Neuronal stem cell (in vitro differentiated cells): ENCODE data around the gene RBMS3.

ENCODE experiments used
- DNase-seq: peaks from one replicate; pipeline ENCODE4 v3.0.0-alpha.2; 2013; ENCODE audit warnings: low spot score
- H2AFZ ChIP-seq: one replicate; pipeline ENCODE4 v1.6.1; 2013; ENCODE audit warnings: mild to moderate bottlenecking, low read length, inconsistent platforms
- H2AK5ac ChIP-seq: 2 replicates; pipeline ENCODE4 v1.6.1; 2013; ENCODE audit warnings: low read depth, mild to moderate bottlenecking, inconsistent platforms, low read length, moderate library complexity, mixed read lengths
- H2BK120ac ChIP-seq: 2 replicates; pipeline ENCODE4 v1.6.1; 2013; ENCODE audit warnings: low read depth, mild to moderate bottlenecking, inconsistent platforms, low read length, moderate library complexity, mixed read lengths
- H2BK12ac ChIP-seq: one replicate; pipeline ENCODE4 v1.6.1; 2013; ENCODE audit warnings: low read length, inconsistent platforms
- H2BK15ac ChIP-seq: 2 replicates; pipeline ENCODE4 v1.6.1; 2013; ENCODE audit warnings: mild to moderate bottlenecking, low read length, inconsistent platforms, mixed read lengths
- H2BK5ac ChIP-seq: one replicate; pipeline ENCODE4 v1.6.1; 2013; ENCODE audit warnings: inconsistent platforms, mild to moderate bottlenecking, low read length, moderate library complexity
- H3K14ac ChIP-seq: one replicate; pipeline ENCODE4 v1.6.1; 2013; ENCODE audit warnings: low read length, inconsistent platforms
- H3K18ac ChIP-seq: 2 replicates; pipeline ENCODE4 v1.6.1; 2013; ENCODE audit warnings: low read length, inconsistent platforms
- H3K23ac ChIP-seq: 2 replicates; pipeline ENCODE4 v1.6.1; 2013; ENCODE audit warnings: low read depth, mild to moderate bottlenecking, mixed read lengths, low read length, inconsistent platforms; ENCODE audit not compliant: poor library complexity
- H3K27ac ChIP-seq: replicated peaks from 3 replicates; pipeline ENCODE4 v1.5.1; 2013; ENCODE audit warnings: low read length, inconsistent platforms
- H3K27me3 ChIP-seq, 3 experiments: 2 replicates each; pipeline ENCODE4 v1.6.1; 2013; ENCODE audit warnings: low read length in 3 of 3, mild to moderate bottlenecking in 2 of 3, inconsistent platforms in 1 of 3, low read depth in 1 of 3, mixed read lengths in 1 of 3, moderate library complexity in 1 of 3; ENCODE audit not compliant: control insufficient read depth in 3 of 3, insufficient read depth in 3 of 3
- H3K36me3 ChIP-seq, 2 donors: replicated peaks in 1 of 2; 2 replicates each; pipeline ENCODE4 v1.6.1; 2013; ENCODE audit warnings: low read length in 2 of 2; ENCODE audit not compliant: control insufficient read depth in 2 of 2, insufficient read depth in 2 of 2
- H3K4ac ChIP-seq: 2 replicates; pipeline ENCODE4 v1.6.1; 2013; ENCODE audit warnings: inconsistent platforms, mild to moderate bottlenecking, low read length, moderate library complexity
- H3K4me1 ChIP-seq, 2 donors: 1 replicate in 1 of 2; 2 replicates in 1 of 2; pipeline ENCODE4 v1.6.1; 2013; ENCODE audit warnings: low read length in 2 of 2, low read depth in 1 of 2; ENCODE audit not compliant: control insufficient read depth in 2 of 2, insufficient read depth in 1 of 2
- H3K4me2 ChIP-seq: one replicate; pipeline ENCODE4 v1.6.1; 2013; ENCODE audit warnings: mild to moderate bottlenecking, low read length, inconsistent platforms; ENCODE audit not compliant: insufficient read depth, poor library complexity, severe bottlenecking
- H3K4me3 ChIP-seq, 2 donors: 2 replicates each; pipeline ENCODE4 v1.5.1; 2013; ENCODE audit warnings: low read length in 2 of 2, mild to moderate bottlenecking in 2 of 2, inconsistent platforms in 1 of 2, moderate library complexity in 1 of 2
- H3K79me1 ChIP-seq: one replicate; pipeline ENCODE4 v1.6.1; 2013; ENCODE audit warnings: low read depth, mild to moderate bottlenecking, inconsistent platforms, low read length, moderate library complexity
- H3K9ac ChIP-seq: one replicate; pipeline ENCODE4 v1.6.1; 2013; ENCODE audit warnings: mild to moderate bottlenecking, low read depth, low read length, inconsistent platforms; ENCODE audit not compliant: poor library complexity
- H3K9me3 ChIP-seq, 2 donors: replicated peaks in 1 of 2; 2 replicates each; pipeline versions ENCODE3 to v1.6.1; 2013; ENCODE audit warnings: low read length in 2 of 2, mild to moderate bottlenecking in 2 of 2, inconsistent platforms in 1 of 2, low read depth in 1 of 2, mixed read lengths in 1 of 2, moderate library complexity in 1 of 2; ENCODE audit not compliant: control insufficient read depth in 2 of 2, insufficient read depth in 1 of 2
- H4K8ac ChIP-seq: one replicate; pipeline ENCODE4 v1.6.1; 2013; ENCODE audit warnings: low read depth, mild to moderate bottlenecking, inconsistent platforms, low read length, moderate library complexity
- H4K91ac ChIP-seq: one replicate; pipeline ENCODE4 v1.6.1; 2013; ENCODE audit warnings: low read length, low read depth, mild to moderate bottlenecking, inconsistent platforms; ENCODE audit not compliant: poor library complexity
- WGBS, 2 donors: extraction: QIAGEN DNeasy Blood & Tissue Kit; methylation state at CpG; one replicate each; pipeline ENCODE4 v1.1.7; 2013; ENCODE audit warnings: missing lambda C conversion rate in 2 of 2, mixed read lengths in 1 of 2; ENCODE audit not compliant: insufficient read length in 2 of 2, insufficient replicate concordance in 1 of 2; ENCODE audit errors: extremely low coverage in 2 of 2; 5-methylcytosine and 5-hydroxymethylcytosine counted together

The RBMS3 gene

DNA sequence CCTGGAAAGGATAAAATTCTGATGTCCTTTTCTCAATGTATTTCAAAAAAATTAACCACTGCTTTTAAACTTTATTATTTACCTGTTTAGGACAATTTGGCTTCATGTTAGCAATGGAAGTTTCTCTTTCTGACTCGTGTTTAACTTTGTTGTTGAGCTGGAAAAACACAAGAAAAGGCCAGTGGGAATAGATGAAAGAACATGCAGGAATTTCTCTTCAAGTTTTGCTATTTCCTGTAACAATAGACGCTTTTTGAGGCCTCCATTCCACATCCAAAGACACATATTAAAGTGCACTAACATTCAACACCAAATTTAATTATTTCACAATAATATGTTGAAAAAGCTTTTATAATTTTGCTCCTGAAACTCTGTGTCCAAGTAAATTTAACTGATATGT is 9.7 kb downstream of the RBMS3 start:
- H3K79me1 ChIP-seq: no peaks in the 10 kb centered on the region
- H3K4me2 ChIP-seq: no peak overlapping the region
- DNase-seq: no peak
- no peak overlapping the region for H4K91ac ChIP-seq
- no peak overlapping the region for H3K9ac ChIP-seq
- H2BK12ac ChIP-seq: no peak overlapping the region
- no peak overlapping the region for H3K4ac ChIP-seq
- H2BK15ac ChIP-seq: no peak overlapping the region
- peaks cover 2 to 17% of the 10 kb centered on the region in 2 donors for H3K4me1 ChIP-seq
- no peaks in the 10 kb centered on the region for H3K9me3 ChIP-seq
- no peak overlapping the region for H3K23ac ChIP-seq
- H3K27me3 ChIP-seq: no peaks in the 10 kb centered on the region
- no peak overlapping the region for H3K27ac ChIP-seq
- no peak overlapping the region for H3K18ac ChIP-seq
- H2BK5ac ChIP-seq: no peak overlapping the region
- no peaks in the 10 kb centered on the region for H3K36me3 ChIP-seq
- no peak overlapping the region for H2BK120ac ChIP-seq
- H3K14ac ChIP-seq: no peak overlapping the region
- no peak overlapping the region for H3K4me3 ChIP-seq
- no peak overlapping the region for H2AK5ac ChIP-seq
- H2AFZ ChIP-seq: no peak overlapping the region
- H4K8ac ChIP-seq: no peak overlapping the region
- no CpG with 5 or more reads among the region's 2 CpGs for WGBS, 2 donors

DNA sequence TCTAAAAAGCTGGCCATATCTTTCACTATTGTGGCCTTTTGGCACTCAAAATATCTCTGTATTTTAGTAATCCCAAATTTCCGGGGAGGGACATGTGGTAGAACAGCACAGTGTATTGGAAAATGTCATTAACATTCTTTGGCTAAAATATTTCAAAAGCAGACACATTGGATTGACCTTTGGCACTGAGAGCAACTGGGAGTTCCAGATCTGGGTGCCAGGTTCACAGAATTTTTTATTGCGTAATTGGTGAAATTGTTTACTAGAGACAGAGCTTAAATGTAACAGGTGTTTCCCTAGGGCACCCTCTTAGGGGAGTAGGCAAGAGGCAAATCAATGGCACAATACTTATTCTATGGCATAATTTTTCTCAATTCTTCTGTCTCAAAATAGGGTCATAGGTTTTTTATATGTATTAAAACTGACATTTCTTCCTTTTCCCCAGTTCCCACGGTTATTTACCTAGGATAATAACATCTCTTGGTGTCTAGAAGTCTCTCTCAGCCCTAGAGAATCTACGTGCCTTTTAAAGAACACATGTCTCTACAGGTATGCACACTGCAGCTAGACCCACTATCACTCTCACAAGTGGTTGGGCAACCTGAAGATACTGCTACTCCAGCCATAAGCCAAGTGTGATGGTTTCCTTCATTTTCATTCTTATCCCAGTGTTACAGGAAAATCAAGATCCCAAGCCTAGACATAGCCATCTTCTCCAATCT is 10.6 kb downstream of the RBMS3 start:
- no peak overlapping the region for H3K14ac ChIP-seq
- H2BK120ac ChIP-seq: no peak overlapping the region
- H2AFZ ChIP-seq: no peak overlapping the region
- no peak overlapping the region for H3K9ac ChIP-seq
- H2BK12ac ChIP-seq: no peak overlapping the region
- H3K9me3 ChIP-seq: no peaks in the 10 kb centered on the region
- H3K4me3 ChIP-seq: no peak overlapping the region
- no peak overlapping the region for H2BK15ac ChIP-seq
- no peak overlapping the region for H3K27ac ChIP-seq
- H3K36me3 ChIP-seq: no peaks in the 10 kb centered on the region
- no CpG with 5 or more reads among the region's 4 CpGs for WGBS, 2 donors
- H3K4me2 ChIP-seq: no peak overlapping the region
- no peak overlapping the region for H2BK5ac ChIP-seq
- H3K23ac ChIP-seq: no peak overlapping the region
- no peak overlapping the region for H4K91ac ChIP-seq
- no peak overlapping the region for H2AK5ac ChIP-seq
- H3K4ac ChIP-seq: no peak overlapping the region
- no peak overlapping the region for H4K8ac ChIP-seq
- no peaks in the 10 kb centered on the region for H3K27me3 ChIP-seq
- DNase-seq: no peak
- H3K4me1 ChIP-seq: peaks cover 5 to 13% of the 10 kb centered on the region in 2 donors
- no peaks in the 10 kb centered on the region for H3K79me1 ChIP-seq
- no peak overlapping the region for H3K18ac ChIP-seq

DNA sequence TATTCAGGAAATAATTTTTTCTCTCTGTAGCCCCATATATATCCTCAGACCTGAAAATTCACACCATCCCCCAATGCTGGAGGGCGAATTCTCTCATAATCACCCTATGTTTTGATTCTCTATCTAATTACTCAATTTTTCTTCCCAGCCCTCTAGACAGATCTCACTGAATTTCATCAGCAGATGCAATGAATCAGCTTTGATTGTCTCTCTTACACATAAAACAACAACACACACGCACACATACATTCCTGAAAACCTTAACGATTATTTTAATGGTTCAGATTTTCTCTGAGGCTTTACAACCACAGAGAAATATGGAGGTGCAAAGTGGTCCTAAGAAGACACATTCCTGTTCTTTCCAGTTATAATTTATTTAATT is 11.1 kb downstream of the RBMS3 start:
- WGBS, 2 donors: 100% methylated on average over 2 of the region's 3 CpGs; no CpG with 5 or more reads in 1 of the 2 donors
- no peak overlapping the region for H4K91ac ChIP-seq
- H2AFZ ChIP-seq: no peak overlapping the region
- no peaks in the 10 kb centered on the region for H3K9me3 ChIP-seq
- no peak overlapping the region for H3K4ac ChIP-seq
- H4K8ac ChIP-seq: no peak overlapping the region
- H3K4me1 ChIP-seq: peaks cover 5 to 16% of the 10 kb centered on the region in 2 donors
- H3K36me3 ChIP-seq: no peaks in the 10 kb centered on the region
- H3K79me1 ChIP-seq: no peaks in the 10 kb centered on the region
- no peak overlapping the region for H3K23ac ChIP-seq
- H3K9ac ChIP-seq: no peak overlapping the region
- H2AK5ac ChIP-seq: no peak overlapping the region
- H3K14ac ChIP-seq: no peak overlapping the region
- H3K27ac ChIP-seq: no peak overlapping the region
- no peak overlapping the region for H2BK120ac ChIP-seq
- H3K4me2 ChIP-seq: no peak overlapping the region
- no peaks in the 10 kb centered on the region for H3K27me3 ChIP-seq
- DNase-seq: no peak
- H3K4me3 ChIP-seq: no peak overlapping the region
- no peak overlapping the region for H2BK5ac ChIP-seq
- no peak overlapping the region for H2BK15ac ChIP-seq
- no peak overlapping the region for H2BK12ac ChIP-seq
- H3K18ac ChIP-seq: no peak overlapping the region

DNA sequence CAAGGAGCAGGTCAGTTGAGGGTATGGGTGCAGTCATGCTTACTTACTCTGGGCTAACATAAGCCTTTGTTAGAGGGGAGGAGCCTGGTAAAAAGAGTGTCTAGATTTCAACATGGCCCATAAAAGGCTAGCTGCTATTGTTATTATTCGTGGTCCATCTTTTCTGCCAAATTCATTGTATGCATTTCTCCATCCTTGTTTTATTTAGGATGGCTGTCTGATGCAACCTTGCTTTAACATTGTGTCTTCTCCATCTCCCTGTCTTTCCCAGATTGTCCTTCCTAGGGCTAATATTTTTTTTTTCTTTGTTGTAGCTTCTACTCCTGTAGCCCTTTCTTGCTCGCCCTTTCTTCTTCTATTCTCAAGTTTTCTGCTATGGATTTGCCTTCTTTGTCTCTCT is 12.6 kb downstream of the RBMS3 start:
- Histone ChIP-seq H3K9ac (no peak overlapping the region), H2BK120ac (no peak overlapping the region), H2AK5ac (no peak overlapping the region), H2BK15ac (no peak overlapping the region), H4K91ac (no peak overlapping the region), H3K4ac (no peak overlapping the region), H3K4me1 (peaks cover 5 to 16% of the 10 kb centered on the region in 2 donors), H3K4me3 (no peak overlapping the region), H3K36me3 (no peaks in the 10 kb centered on the region), H3K14ac (no peak overlapping the region), H3K27ac (no peak overlapping the region), H3K79me1 (no peaks in the 10 kb centered on the region), H4K8ac (no peak overlapping the region), H3K27me3 (no peaks in the 10 kb centered on the region), H2BK12ac (no peak overlapping the region), H3K9me3 (no peaks in the 10 kb centered on the region), H3K4me2 (no peak overlapping the region), H3K23ac (no peak overlapping the region), H3K18ac (no peak overlapping the region), H2BK5ac (no peak overlapping the region), H2AFZ (no peak overlapping the region)
- WGBS, 2 donors: no CpG with 5 or more reads among the region's 2 CpGs
- no peak for DNase-seq
